ENCODE measurements around the gene CNPY2. TPM values are rescaled to one million over a fixed set of nuclear protein-coding genes. Genes with fewer than 3 reads are reported as not detected.

CNPY2 gene
- total and polyA plus RNA-seq, 2 donors (not counting 3 experiments of a cell fraction or from before 2014, with no cell fraction given), result 183 to 256 TPM

DNA sequence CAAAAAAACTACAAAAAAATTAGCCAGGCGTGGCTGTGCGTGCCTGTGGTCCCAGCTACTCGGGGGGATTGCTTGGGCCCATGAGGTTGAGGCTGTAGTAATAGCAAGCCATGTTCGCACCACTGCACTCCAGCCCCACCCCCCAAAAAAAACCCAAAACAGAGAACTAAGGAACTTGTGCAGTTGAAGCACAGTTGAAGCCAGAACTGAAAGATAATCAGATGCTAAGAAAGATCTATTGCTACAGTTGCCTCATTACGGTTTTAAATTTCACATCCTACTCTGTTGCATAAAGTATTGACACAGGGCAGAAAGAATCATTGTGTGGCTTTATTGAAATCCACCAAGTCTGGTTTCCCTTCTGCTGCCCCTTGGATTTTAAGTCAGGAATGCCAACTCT lies 19.5 kb downstream of the CNPY2 start:
- dilution Hi-C loops (cut with MboI; ENCODE audit: extremely low pct_ligation_motif_present, low sequenced_read_pairs) (no loop called here), intact Hi-C loops (cut with micrococcal nuclease) (no loop called here)
- Histone ChIP-seq H3K4me3 (replicated peaks in 1 of 3; ENCODE audit: insufficient read depth in 1 of 3, low read depth in 1 of 3, low read length in 3 of 3) (no peak overlapping the region), H3K9ac (replicated peaks; ENCODE audit: extremely low read depth, insufficient read depth, low read length) (no peak overlapping the region), H3K79me2 (ENCODE audit: control insufficient read depth, insufficient read depth, low read length) (peaks cover 78% of the 10 kb centered on the region), H3K36me3 (ENCODE audit: control insufficient read depth in 2 of 2, extremely low read depth in 1 of 2, insufficient read depth in 2 of 2, low read length in 2 of 2) (peaks cover 0 to 7% of the 10 kb centered on the region in 2 experiments), H2AFZ (ENCODE audit: low read depth, low read length) (no peak overlapping the region), H3K4me2 (ENCODE audit: insufficient read depth, low read length) (no peak overlapping the region), H3K9me3 (replicated peaks; ENCODE audit: control insufficient read depth, insufficient read depth, low read length) (no peaks in the 10 kb centered on the region), H3K9me1 (replicated peaks; ENCODE audit: control insufficient read depth, extremely low read depth, insufficient read depth, low read length) (no peaks in the 10 kb centered on the region), H3K27ac (ENCODE audit: insufficient read depth, low read depth, low read length) (no peak overlapping the region), H3K27me3 (ENCODE audit: control insufficient read depth in 2 of 2, insufficient read depth in 2 of 2, low read length in 2 of 2) (no peaks in the 10 kb centered on the region), H4K20me1 (replicated peaks; ENCODE audit: control insufficient read depth, extremely low read depth, insufficient read depth, low read length) (peaks cover 2% of the 10 kb centered on the region), H3K4me1 (ENCODE audit: control insufficient read depth, extremely low read depth, insufficient read depth, low read length) (peaks cover 26% of the 10 kb centered on the region)
- BruUV-seq (replicated peaks), result no TSS peak
- TF ChIP-seq EZH2 (IDR thresholded peaks at IDR 0.05; ENCODE audit: borderline replicate concordance, low read depth, low read length, severe bottlenecking), result no peak
- TF ChIP-seq POLR2A (IDR thresholded peaks at IDR 0.05; ENCODE audit: low read depth, low read length), result no peak
- TF ChIP-seq, protein P1, sequence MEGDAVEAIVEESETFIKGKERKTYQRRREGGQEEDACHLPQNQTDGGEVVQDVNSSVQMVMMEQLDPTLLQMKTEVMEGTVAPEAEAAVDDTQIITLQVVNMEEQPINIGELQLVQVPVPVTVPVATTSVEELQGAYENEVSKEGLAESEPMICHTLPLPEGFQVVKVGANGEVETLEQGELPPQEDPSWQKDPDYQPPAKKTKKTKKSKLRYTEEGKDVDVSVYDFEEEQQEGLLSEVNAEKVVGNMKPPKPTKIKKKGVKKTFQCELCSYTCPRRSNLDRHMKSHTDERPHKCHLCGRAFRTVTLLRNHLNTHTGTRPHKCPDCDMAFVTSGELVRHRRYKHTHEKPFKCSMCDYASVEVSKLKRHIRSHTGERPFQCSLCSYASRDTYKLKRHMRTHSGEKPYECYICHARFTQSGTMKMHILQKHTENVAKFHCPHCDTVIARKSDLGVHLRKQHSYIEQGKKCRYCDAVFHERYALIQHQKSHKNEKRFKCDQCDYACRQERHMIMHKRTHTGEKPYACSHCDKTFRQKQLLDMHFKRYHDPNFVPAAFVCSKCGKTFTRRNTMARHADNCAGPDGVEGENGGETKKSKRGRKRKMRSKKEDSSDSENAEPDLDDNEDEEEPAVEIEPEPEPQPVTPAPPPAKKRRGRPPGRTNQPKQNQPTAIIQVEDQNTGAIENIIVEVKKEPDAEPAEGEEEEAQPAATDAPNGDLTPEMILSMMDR (IDR thresholded peaks at IDR 0.05; ENCODE audit: extremely low read depth in 1 of 2, insufficient read depth in 1 of 2, low read depth in 1 of 2, low read length in 2 of 2), result no peak
- TF ChIP-seq POLR2AphosphoS5 (IDR thresholded peaks at IDR 0.05; ENCODE audit: insufficient read depth, low read depth, low read length), result no peak
- no peak for TF ChIP-seq GATA2 (IDR thresholded peaks at IDR 0.05; ENCODE audit: insufficient read depth, insufficient read length, low read depth, low read length)
- TF ChIP-seq MYC (IDR thresholded peaks at IDR 0.05; ENCODE audit: low read depth, low read length), result no peak
- no peak for TF ChIP-seq JUN (IDR thresholded peaks at IDR 0.05; ENCODE audit: borderline replicate concordance, insufficient read depth, insufficient read length, low read depth)
- TF ChIP-seq, protein P2, sequence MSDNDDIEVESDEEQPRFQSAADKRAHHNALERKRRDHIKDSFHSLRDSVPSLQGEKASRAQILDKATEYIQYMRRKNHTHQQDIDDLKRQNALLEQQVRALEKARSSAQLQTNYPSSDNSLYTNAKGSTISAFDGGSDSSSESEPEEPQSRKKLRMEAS (IDR thresholded peaks at IDR 0.05; ENCODE audit: insufficient read depth, insufficient read length), result no peak
- TF ChIP-seq FOS (IDR thresholded peaks at IDR 0.05; ENCODE audit: borderline replicate concordance, insufficient read depth, low read length), result no peak
- ChIA-PET CTCF (interaction anchor here (1.9 kb wide), 1 partner anchor 107 kb away, joined by 4 read pairs; the partner anchor contains the start of gene SMARCC2), POLR2A (no interaction called here)
- no peak for DNase-seq (ENCODE audit: low read depth, low spot score)
- FAIRE-seq, result no peak
